ENCODE measurements around the gene STRN3. TPM values are rescaled to one million over a fixed set of nuclear protein-coding genes. Genes with fewer than 3 reads are reported as not detected.

The STRN3 gene
- total and polyA plus RNA-seq, 10 of the 15 experiments (the other 5 are each of a cell fraction or from before 2014, with no cell fraction given): 7.8 to 27.9 (median 14.1) TPM

DNA sequence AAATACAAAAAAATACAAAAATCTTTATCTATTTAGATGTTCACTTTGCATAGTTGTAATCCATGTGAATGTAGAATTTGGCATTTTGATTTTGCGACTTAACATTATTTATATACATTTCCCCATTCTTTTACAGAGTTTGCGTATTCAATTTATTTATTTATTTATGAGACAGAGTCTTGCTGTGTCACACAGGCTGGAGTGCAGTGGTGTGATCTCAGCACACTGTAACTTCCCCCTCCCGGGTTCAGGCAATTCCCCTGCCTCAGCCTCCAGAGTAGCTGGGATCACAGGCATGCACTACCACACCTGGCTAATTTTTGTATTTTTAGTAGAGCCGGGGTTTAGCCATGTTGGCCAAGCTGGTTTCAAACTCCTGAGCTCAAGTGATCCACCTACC is 25.3 kb upstream of the STRN3 start:
- no TSS peak for BruUV-seq (replicated peaks)

More for the DNA sequence above, 25.3 kb upstream of the STRN3 start:
- no peaks in the 10 kb centered on the region for H3K9me3 ChIP-seq (replicated peaks; ENCODE audit: control insufficient read depth, insufficient read depth, low read length)
- no peak for DNase-seq (ENCODE audit: low read depth, low spot score)
- SMC1A ChIA-PET (ENCODE audit: uncharacterized antibody, unreplicated experiment): no interaction called here
- no peaks in the 10 kb centered on the region for H3K36me3 ChIP-seq (ENCODE audit: control insufficient read depth in 2 of 2, insufficient read depth in 2 of 2, low read length in 1 of 2)
- H3K4me2 ChIP-seq (ENCODE audit: control insufficient read depth, insufficient read depth): no peak overlapping the region
- no peak overlapping the region for H2AFZ ChIP-seq (ENCODE audit: control insufficient read depth, low read depth, low read length)
- ATAC-seq: no peak
- no peaks in the 10 kb centered on the region for H3K4me1 ChIP-seq (ENCODE audit: control insufficient read depth, insufficient read depth, low read length)
- no peak overlapping the region for H3K9ac ChIP-seq (ENCODE audit: control insufficient read depth, insufficient read depth, low read length)
- CTCF ChIA-PET: interaction anchor here (0.6 kb wide), 1 partner anchor 31 kb away, joined by 3 read pairs; no protein-coding TSS in a partner anchor
- in situ Hi-C loops (cut with MboI): no loop called here
- H4K20me1 ChIP-seq (ENCODE audit: control insufficient read depth, insufficient read depth): no peaks in the 10 kb centered on the region
- no peaks in the 10 kb centered on the region for H3K79me2 ChIP-seq (ENCODE audit: control insufficient read depth, insufficient read depth, low read length)
- WGBS (ENCODE audit: insufficient coverage, insufficient replicate concordance, low lambda C conversion rate, missing lambda C conversion rate): 61% methylated on average over 4 of the region's 4 CpGs
- H3K27ac ChIP-seq (ENCODE audit: control insufficient read depth, insufficient read depth): no peak overlapping the region
- TF ChIP-seq, protein P1, sequence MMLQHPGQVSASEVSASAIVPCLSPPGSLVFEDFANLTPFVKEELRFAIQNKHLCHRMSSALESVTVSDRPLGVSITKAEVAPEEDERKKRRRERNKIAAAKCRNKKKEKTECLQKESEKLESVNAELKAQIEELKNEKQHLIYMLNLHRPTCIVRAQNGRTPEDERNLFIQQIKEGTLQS (IDR thresholded peaks at IDR 0.05; ENCODE audit: borderline replicate concordance, extremely low read depth, low read depth, low read length): no peak
- TF ChIP-seq NFXL1 (IDR thresholded peaks at IDR 0.05; ENCODE audit: borderline replicate concordance) (no peak), HDAC6 (IDR thresholded peaks at IDR 0.05; ENCODE audit: unreplicated experiment) (no peak), ZNF24 (IDR thresholded peaks at IDR 0.05) (no peak), KLF5 (IDR thresholded peaks at IDR 0.05; ENCODE audit: partially characterized antibody) (no peak), SRF (IDR thresholded peaks at IDR 0.05; ENCODE audit: low read depth in 2 of 2, low read length in 2 of 2) (no peak), FOXK2 (IDR thresholded peaks at IDR 0.05) (no peak), STAT3 (IDR thresholded peaks at IDR 0.05; ENCODE audit: low read depth, low read length) (no peak), EP300 (IDR thresholded peaks at IDR 0.05; ENCODE audit: borderline replicate concordance in 1 of 2, control insufficient read depth in 1 of 2, low read depth in 2 of 2, low read length in 2 of 2) (no peak), GABPA (IDR thresholded peaks at IDR 0.05; ENCODE audit: low read depth) (no peak), EZH2 (IDR thresholded peaks at IDR 0.05; ENCODE audit: borderline replicate concordance, control insufficient read depth, low read depth, low read length) (no peak), SMC3 (IDR thresholded peaks at IDR 0.05; ENCODE audit: borderline replicate concordance, low read length) (no peak), POLR2AphosphoS2 (IDR thresholded peaks at IDR 0.05; ENCODE audit: low read depth, low read length) (no peak), RELA (IDR thresholded peaks at IDR 0.05; ENCODE audit: borderline replicate concordance, partially characterized antibody) (no peak), MYB (IDR thresholded peaks at IDR 0.05; ENCODE audit: borderline replicate concordance, low read depth, low read length) (no peak), YY1 (IDR thresholded peaks at IDR 0.05; ENCODE audit: low read depth, low read length) (no peak), ZZZ3 (IDR thresholded peaks at IDR 0.05; ENCODE audit: control insufficient read depth, insufficient read length, low read depth) (no peak)
- TF ChIP-seq, protein P2, sequence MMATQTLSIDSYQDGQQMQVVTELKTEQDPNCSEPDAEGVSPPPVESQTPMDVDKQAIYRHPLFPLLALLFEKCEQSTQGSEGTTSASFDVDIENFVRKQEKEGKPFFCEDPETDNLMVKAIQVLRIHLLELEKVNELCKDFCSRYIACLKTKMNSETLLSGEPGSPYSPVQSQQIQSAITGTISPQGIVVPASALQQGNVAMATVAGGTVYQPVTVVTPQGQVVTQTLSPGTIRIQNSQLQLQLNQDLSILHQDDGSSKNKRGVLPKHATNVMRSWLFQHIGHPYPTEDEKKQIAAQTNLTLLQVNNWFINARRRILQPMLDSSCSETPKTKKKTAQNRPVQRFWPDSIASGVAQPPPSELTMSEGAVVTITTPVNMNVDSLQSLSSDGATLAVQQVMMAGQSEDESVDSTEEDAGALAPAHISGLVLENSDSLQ (IDR thresholded peaks at IDR 0.05): no peak
- intact Hi-C loops (cut with micrococcal nuclease; ENCODE audit: unreplicated experiment): no loop called here
- no peaks in the 10 kb centered on the region for H3K27me3 ChIP-seq (replicated peaks in 1 of 2; ENCODE audit: control insufficient read depth in 2 of 2, insufficient read depth in 2 of 2, low read length in 1 of 2)
- POLR2A ChIA-PET: interaction anchor here (0.6 kb wide), 1 partner anchor 358 kb away, joined by 3 read pairs; no protein-coding TSS in a partner anchor
- no peak overlapping the region for H3K4me3 ChIP-seq
- no peak for FAIRE-seq
- RAD21 ChIA-PET (ENCODE audit: unreplicated experiment): no interaction called here
